GM19351 (cell line): ENCODE results near the gene MAGEB17.

Experiments
- ATAC-seq: cut with Tn5 transposase; IDR thresholded peaks from one replicate; pipeline ENCODE4 v1.9.1; 2021; ENCODE audit warnings: mild to moderate bottlenecking, moderate library complexity; ENCODE audit not compliant: unreplicated experiment

Gene MAGEB17

GRCh38 chrX:16208601-16209000 lies 41.3 kb downstream of the MAGEB17 start:
- no peak for ATAC-seq

- ATAC-seq: no peak
Measured at GRCh38 chrX:16210061-16210460, 42.8 kb downstream of the MAGEB17 start.

GRCh38 chrX:16212024-16212423 lies 44.7 kb downstream of the MAGEB17 start:
- ATAC-seq: no peak

GRCh38 chrX:16212436-16212835 lies 45.2 kb downstream of the MAGEB17 start:
- no peak for ATAC-seq

GRCh38 chrX:16213961-16214360 lies 46.7 kb downstream of the MAGEB17 start:
- no peak for ATAC-seq

GRCh38 chrX:16215660-16216059 lies 48.4 kb downstream of the MAGEB17 start:
- no peak for ATAC-seq
